ENCODE measurements around the gene MRPS25.

DNA sequence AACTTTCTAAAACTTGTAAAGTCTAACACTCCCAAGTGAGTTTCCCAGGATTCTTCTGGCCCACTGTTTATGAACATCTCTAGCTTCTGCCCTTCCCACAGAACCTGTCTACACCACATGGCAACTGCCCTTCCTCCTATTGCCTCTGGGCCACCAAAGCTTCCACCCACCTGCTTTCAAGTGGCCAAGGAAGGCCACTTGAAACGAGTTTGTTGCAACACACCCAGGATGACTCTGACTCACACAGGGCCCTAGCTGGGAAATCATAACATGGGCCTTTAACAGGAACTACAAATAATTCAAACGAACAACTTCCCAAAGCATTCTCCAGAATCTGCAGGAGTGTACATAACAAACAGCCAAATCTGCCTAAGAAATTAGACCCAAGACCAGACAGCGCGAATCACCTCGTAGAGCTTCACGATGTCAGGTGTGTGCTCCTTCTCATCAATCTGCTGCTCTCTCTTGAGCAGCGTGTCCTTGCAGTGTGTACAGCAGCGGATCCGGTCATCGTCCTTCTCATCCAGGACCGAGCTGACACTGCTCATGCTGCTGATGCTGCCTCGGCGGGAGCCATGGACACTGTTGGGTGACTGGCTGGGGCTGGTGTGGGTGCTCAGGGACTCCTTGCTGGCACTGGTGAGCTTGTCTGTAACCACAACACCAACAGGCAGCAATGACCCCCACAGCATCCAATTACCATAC lies 17.0 kb upstream of the MRPS25 start:
- no peak for TF ChIP-seq ZNF280D (tag by site-specific recombination; IDR thresholded peaks at IDR 0.05)
- TF ChIP-seq ZNF548 (tag by site-specific recombination; IDR thresholded peaks at IDR 0.05): no peak
- TF ChIP-seq, protein P1, sequence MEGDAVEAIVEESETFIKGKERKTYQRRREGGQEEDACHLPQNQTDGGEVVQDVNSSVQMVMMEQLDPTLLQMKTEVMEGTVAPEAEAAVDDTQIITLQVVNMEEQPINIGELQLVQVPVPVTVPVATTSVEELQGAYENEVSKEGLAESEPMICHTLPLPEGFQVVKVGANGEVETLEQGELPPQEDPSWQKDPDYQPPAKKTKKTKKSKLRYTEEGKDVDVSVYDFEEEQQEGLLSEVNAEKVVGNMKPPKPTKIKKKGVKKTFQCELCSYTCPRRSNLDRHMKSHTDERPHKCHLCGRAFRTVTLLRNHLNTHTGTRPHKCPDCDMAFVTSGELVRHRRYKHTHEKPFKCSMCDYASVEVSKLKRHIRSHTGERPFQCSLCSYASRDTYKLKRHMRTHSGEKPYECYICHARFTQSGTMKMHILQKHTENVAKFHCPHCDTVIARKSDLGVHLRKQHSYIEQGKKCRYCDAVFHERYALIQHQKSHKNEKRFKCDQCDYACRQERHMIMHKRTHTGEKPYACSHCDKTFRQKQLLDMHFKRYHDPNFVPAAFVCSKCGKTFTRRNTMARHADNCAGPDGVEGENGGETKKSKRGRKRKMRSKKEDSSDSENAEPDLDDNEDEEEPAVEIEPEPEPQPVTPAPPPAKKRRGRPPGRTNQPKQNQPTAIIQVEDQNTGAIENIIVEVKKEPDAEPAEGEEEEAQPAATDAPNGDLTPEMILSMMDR (tag by site-specific recombination; IDR thresholded peaks at IDR 0.05): no peak
- no peak for TF ChIP-seq REST (tag by site-specific recombination; IDR thresholded peaks at IDR 0.05)
- TF ChIP-seq ZBTB26 (tag by site-specific recombination; optimal IDR thresholded peaks at IDR 0.05): no peak
- TF ChIP-seq, protein P2, sequence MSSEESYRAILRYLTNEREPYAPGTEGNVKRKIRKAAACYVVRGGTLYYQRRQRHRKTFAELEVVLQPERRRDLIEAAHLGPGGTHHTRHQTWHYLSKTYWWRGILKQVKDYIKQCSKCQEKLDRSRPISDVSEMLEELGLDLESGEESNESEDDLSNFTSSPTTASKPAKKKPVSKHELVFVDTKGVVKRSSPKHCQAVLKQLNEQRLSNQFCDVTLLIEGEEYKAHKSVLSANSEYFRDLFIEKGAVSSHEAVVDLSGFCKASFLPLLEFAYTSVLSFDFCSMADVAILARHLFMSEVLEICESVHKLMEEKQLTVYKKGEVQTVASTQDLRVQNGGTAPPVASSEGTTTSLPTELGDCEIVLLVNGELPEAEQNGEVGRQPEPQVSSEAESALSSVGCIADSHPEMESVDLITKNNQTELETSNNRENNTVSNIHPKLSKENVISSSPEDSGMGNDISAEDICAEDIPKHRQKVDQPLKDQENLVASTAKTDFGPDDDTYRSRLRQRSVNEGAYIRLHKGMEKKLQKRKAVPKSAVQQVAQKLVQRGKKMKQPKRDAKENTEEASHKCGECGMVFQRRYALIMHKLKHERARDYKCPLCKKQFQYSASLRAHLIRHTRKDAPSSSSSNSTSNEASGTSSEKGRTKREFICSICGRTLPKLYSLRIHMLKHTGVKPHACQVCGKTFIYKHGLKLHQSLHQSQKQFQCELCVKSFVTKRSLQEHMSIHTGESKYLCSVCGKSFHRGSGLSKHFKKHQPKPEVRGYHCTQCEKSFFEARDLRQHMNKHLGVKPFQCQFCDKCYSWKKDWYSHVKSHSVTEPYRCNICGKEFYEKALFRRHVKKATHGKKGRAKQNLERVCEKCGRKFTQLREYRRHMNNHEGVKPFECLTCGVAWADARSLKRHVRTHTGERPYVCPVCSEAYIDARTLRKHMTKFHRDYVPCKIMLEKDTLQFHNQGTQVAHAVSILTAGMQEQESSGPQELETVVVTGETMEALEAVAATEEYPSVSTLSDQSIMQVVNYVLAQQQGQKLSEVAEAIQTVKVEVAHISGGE (tag by site-specific recombination; conservative IDR thresholded peaks at IDR 0.05; ENCODE audit: low read depth): no peak
- TF ChIP-seq TSHZ1 (tag by site-specific recombination; IDR thresholded peaks at IDR 0.05; ENCODE audit: borderline replicate concordance): no peak
- TF ChIP-seq YY1 (tag by site-specific recombination; IDR thresholded peaks at IDR 0.05): no peak

Measured in HEK293 (cell line).